Neural progenitor cell (in vitro differentiated cells): ENCODE results near the gene WDR12. TPM values are rescaled to one million over a fixed set of nuclear protein-coding genes. Genes with fewer than 3 reads are reported as not detected.
"Not testable (repeated sequence)": the region's sequence is repeated elsewhere in the genome, so short reads cannot be mapped to it uniquely, and the experiment has no call there.

Experiments
- DNase-seq: peaks from one replicate; pipeline ENCODE4 v3.0.0-alpha.2; 2016; ENCODE audit warnings: low spot score
- H2AFZ ChIP-seq: fragments of 200-600 bp; sonication (generic); replicated peaks from 2 replicates; pipeline ENCODE4 v1.6.1; 2016; ENCODE audit warnings: antibody characterized with exemption
- H3F3A ChIP-seq: fragments of 200-600 bp; sonication (generic); 2 replicates; pipeline ENCODE4 v1.6.1; 2016; ENCODE audit warnings: antibody characterized with exemption, low read depth
- H3K27ac ChIP-seq: fragments of 200-600 bp; sonication (generic); 2 replicates; pipeline ENCODE4 v1.5.1; 2016; ENCODE audit warnings: mild to moderate bottlenecking
- H3K27me3 ChIP-seq: fragments of 200-600 bp; sonication (generic); 2 replicates; pipeline ENCODE4 v1.6.1; 2016; ENCODE audit warnings: mild to moderate bottlenecking, moderate library complexity
- H3K36me3 ChIP-seq: fragments of 200-600 bp; sonication (generic); 2 replicates; pipeline ENCODE4 v1.5.1; 2016
- H3K4me1 ChIP-seq: fragments of 200-600 bp; sonication (generic); 2 replicates; pipeline ENCODE4 v1.6.1; 2016; ENCODE audit warnings: mixed run types
- H3K4me2 ChIP-seq: fragments of 200-600 bp; sonication (generic); 2 replicates; pipeline ENCODE4 v1.6.1; 2016
- H3K4me3 ChIP-seq: fragments of 200-600 bp; sonication (generic); 2 replicates; pipeline ENCODE4 v1.5.1; 2016
- H3K79me2 ChIP-seq: fragments of 200-600 bp; sonication (generic); 2 replicates; pipeline ENCODE4 v1.6.1; 2016; ENCODE audit warnings: low read depth
- H3K9ac ChIP-seq: fragments of 200-600 bp; sonication (generic); 2 replicates; pipeline ENCODE4 v1.6.1; 2016
- H3K9me3 ChIP-seq: fragments of 200-600 bp; sonication (generic); 2 replicates; pipeline ENCODE4 v1.5.1; 2016; ENCODE audit warnings: low read depth
- H4K20me1 ChIP-seq: fragments of 200-600 bp; sonication (generic); 2 replicates; pipeline ENCODE4 v1.6.1; 2016; ENCODE audit warnings: low read depth
- H3K27ac Mint-ChIP-seq: 3 replicates; pipeline ENCODE4 v1.8.0; 2021; ENCODE audit warnings: mixed read lengths
- H3K27me3 Mint-ChIP-seq: 2 replicates; pipeline ENCODE4 v1.8.0; 2022; ENCODE audit warnings: low read depth, mild to moderate bottlenecking, inconsistent platforms, moderate library complexity, mixed read lengths; ENCODE audit not compliant: insufficient read depth
- H3K36me3 Mint-ChIP-seq: 3 replicates; pipeline ENCODE4 v1.8.0; 2021; ENCODE audit warnings: mixed read lengths
- H3K4me1 Mint-ChIP-seq: 3 replicates; pipeline ENCODE4 v1.8.0; 2021; ENCODE audit warnings: mixed read lengths
- H3K4me3 Mint-ChIP-seq: 3 replicates; pipeline ENCODE4 v1.8.0; 2021; ENCODE audit warnings: mild to moderate bottlenecking, moderate library complexity, mixed read lengths
- H3K9me3 Mint-ChIP-seq: 3 replicates; pipeline ENCODE4 v1.8.0; 2020; ENCODE audit warnings: mixed read lengths
- CTCF ChIP-seq: fragments of 200-600 bp; sonication (generic); IDR thresholded peaks from 2 replicates; pipeline ENCODE4 v1.5.1; 2017; ENCODE audit warnings: antibody characterized with exemption, mild to moderate bottlenecking
- EZH2 ChIP-seq: fragments of 200-600 bp; sonication (generic); IDR thresholded peaks from 2 replicates; pipeline ENCODE4 v1.6.1; 2017; ENCODE audit warnings: antibody characterized with exemption, mild to moderate bottlenecking, moderate library complexity
- EZH2phosphoT487 ChIP-seq: fragments of 200-600 bp; sonication (generic); IDR thresholded peaks from 2 replicates; pipeline ENCODE4 v1.6.1; 2017; ENCODE audit warnings: antibody characterized with exemption
- total RNA-seq: library from RNA; depleted of rRNA; stranded (reverse); fragments of >200 nt; gene quantifications from 2 replicates; pipeline ENCODE4 v1.2.3, GENCODE V29; 2015; ENCODE audit warnings: low replicate concordance

Gene WDR12
- total RNA-seq, result 54.0 and 58.6 TPM in 2 replicates

- TF ChIP-seq CTCF (no peak), EZH2 (no peak), EZH2phosphoT487 (no peak)
- H3K27ac ChIP-seq, result peak within 1 kb of the TSS; percentile 84
- H3K9me3 ChIP-seq, result no peaks in the 10 kb centered on the region
- peaks cover 16% of the 10 kb centered on the region for H3F3A ChIP-seq
- Mint-ChIP-seq H3K4me1 (peaks cover 14% of the 10 kb centered on the region), H3K27ac (peak within 1 kb of the TSS; percentile 98), H3K36me3 (no peaks in the 10 kb centered on the region), H3K27me3 (no peaks in the 10 kb centered on the region), H3K4me3 (peak within 1 kb of the TSS; percentile 98), H3K9me3 (no peaks in the 10 kb centered on the region)
- H3K9ac ChIP-seq, result peak within 1 kb of the TSS; percentile 80
- H4K20me1 ChIP-seq, result no peaks in the 10 kb centered on the region
- H3K27me3 ChIP-seq, result no peaks in the 10 kb centered on the region
- peak within 1 kb of the TSS; percentile 96 for H3K4me2 ChIP-seq
- DNase-seq, result peak; percentile 97
- peak within 1 kb of the TSS; percentile 90 for H3K4me3 ChIP-seq
- H3K36me3 ChIP-seq, result peaks cover under 1% of the 10 kb centered on the region
- peak within 1 kb of the TSS; percentile 95 for H2AFZ ChIP-seq
- H3K4me1 ChIP-seq, result peaks cover 7% of the 10 kb centered on the region
- peaks cover 63% of the 10 kb centered on the region for H3K79me2 ChIP-seq
These were observed at the start of gene WDR12, which contains the start of gene CARF for GRCh38 chr2:202911512-202912341. Gene WDR12 (minus strand): TSS chr2:202911673. CDS start chr2:202911476, 197 bp downstream. Gene CARF (plus strand): TSS chr2:202912275. CDS start chr2:202941903, 29,628 bp downstream.

- H3K27me3 ChIP-seq, result no peaks in the 10 kb centered on the region
- H3K4me1 ChIP-seq, result no peaks in the 10 kb centered on the region
These were observed 49.1 kb upstream of the WDR12 start for GRCh38 chr2:202960524-202960923.

GRCh38 chr2:202950592-202950991 lies 39.1 kb upstream of the WDR12 start:
- no peak overlapping the region for H3K9ac ChIP-seq
- Mint-ChIP-seq H3K4me1 (no peaks in the 10 kb centered on the region), H3K27ac (no peak overlapping the region), H3K36me3 (peaks cover 25% of the 10 kb centered on the region), H3K27me3 (no peaks in the 10 kb centered on the region), H3K9me3 (peaks cover 31% of the 10 kb centered on the region), H3K4me3 (no peak overlapping the region)
- no peak for DNase-seq
- no peak overlapping the region for H3K4me3 ChIP-seq
- H3K36me3 ChIP-seq, result peaks cover 8% of the 10 kb centered on the region
- no peaks in the 10 kb centered on the region for H3K79me2 ChIP-seq
- no peak overlapping the region for H2AFZ ChIP-seq
- H3K9me3 ChIP-seq, result peaks cover 15% of the 10 kb centered on the region
- no peaks in the 10 kb centered on the region for H4K20me1 ChIP-seq
- TF ChIP-seq EZH2phosphoT487 (no peak), EZH2 (no peak), CTCF (no peak)
- no peaks in the 10 kb centered on the region for H3K27me3 ChIP-seq
- H3F3A ChIP-seq, result no peaks in the 10 kb centered on the region
- no peak overlapping the region for H3K4me2 ChIP-seq
- no peaks in the 10 kb centered on the region for H3K4me1 ChIP-seq
- no peak overlapping the region for H3K27ac ChIP-seq

More at GRCh38 chr2:202960524-202960923, 49.1 kb upstream of the WDR12 start:
- TF ChIP-seq EZH2phosphoT487, result no peak
- TF ChIP-seq CTCF, result no peak
- no peak for TF ChIP-seq EZH2
- Histone ChIP-seq H3F3A (no peaks in the 10 kb centered on the region), H3K4me2 (no peak overlapping the region), H3K9me3 (no peaks in the 10 kb centered on the region), H4K20me1 (no peaks in the 10 kb centered on the region), H3K4me3 (no peak overlapping the region), H3K36me3 (no peaks in the 10 kb centered on the region), H3K9ac (no peak overlapping the region), H2AFZ (no peak overlapping the region), H3K79me2 (no peaks in the 10 kb centered on the region), H3K27ac (no peak overlapping the region)
- Mint-ChIP-seq H3K4me1 (no peaks in the 10 kb centered on the region), H3K27me3 (no peaks in the 10 kb centered on the region), H3K9me3 (no peaks in the 10 kb centered on the region), H3K4me3 (no peak overlapping the region), H3K36me3 (peaks cover 3% of the 10 kb centered on the region), H3K27ac (no peak overlapping the region)
- no peak for DNase-seq

DNA sequence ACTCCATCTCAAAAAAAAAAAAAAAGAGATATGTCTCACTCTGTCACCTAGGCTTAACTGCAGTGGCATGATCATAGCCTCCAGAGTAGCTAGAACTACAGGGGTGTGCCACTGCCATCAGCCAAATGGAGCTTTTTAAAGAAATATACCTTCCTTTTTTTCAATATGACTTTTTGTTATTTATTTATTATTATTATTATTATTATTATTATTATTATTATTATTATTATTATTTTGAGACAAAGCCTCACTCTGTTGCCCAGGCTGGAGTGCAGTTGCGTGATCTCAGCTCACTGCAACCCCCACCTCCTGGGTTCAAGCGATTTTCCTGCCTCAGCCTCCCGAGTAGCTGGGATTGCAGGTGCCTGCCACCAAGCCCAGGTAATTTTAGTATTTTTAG lies 37.9 kb upstream of the WDR12 start:
- H3K4me3 Mint-ChIP-seq, H2AFZ ChIP-seq, H3K79me2 ChIP-seq, H3F3A ChIP-seq, H3K27me3 Mint-ChIP-seq, H3K27ac Mint-ChIP-seq, H3K9ac ChIP-seq, DNase-seq, H3K27ac ChIP-seq, H3K4me2 ChIP-seq, H3K27me3 ChIP-seq, H3K4me3 ChIP-seq, H4K20me1 ChIP-seq, H3K4me1 ChIP-seq, H3K4me1 Mint-ChIP-seq: not testable (repeated sequence)
- H3K36me3 ChIP-seq, result peaks cover 13% of the 10 kb centered on the region
- Mint-ChIP-seq H3K9me3 (peaks cover 34% of the 10 kb centered on the region), H3K36me3 (peaks cover 36% of the 10 kb centered on the region)
- peaks cover 15% of the 10 kb centered on the region for H3K9me3 ChIP-seq
